Central memory CD4-positive, alpha-beta T cell (primary cell): ENCODE measurements around the gene CXCR6.

Experiments
- DNase-seq: peaks from one replicate; pipeline ENCODE4 v3.0.0; 2022

CXCR6 gene

DNA sequence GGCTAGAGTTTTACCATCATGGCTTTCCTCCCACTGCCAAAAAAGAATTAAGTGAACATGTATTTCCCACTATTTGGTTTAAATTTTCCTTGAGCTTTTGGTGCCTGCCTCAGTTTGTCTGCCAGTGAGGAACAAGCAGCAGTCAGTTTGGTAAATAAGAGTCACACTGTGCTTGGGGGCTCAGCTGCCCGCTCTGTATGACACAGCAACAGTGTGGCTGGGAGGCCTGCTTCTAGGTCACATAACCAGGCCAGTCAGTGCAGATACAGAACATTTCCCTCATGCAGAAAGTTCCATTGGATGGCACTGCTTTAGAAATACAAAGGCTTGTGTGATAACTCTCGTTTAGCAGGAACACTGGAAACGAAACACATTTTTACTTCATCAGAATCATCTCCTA, 26.7 kb downstream of the CXCR6 start:
- no peak for DNase-seq

DNA sequence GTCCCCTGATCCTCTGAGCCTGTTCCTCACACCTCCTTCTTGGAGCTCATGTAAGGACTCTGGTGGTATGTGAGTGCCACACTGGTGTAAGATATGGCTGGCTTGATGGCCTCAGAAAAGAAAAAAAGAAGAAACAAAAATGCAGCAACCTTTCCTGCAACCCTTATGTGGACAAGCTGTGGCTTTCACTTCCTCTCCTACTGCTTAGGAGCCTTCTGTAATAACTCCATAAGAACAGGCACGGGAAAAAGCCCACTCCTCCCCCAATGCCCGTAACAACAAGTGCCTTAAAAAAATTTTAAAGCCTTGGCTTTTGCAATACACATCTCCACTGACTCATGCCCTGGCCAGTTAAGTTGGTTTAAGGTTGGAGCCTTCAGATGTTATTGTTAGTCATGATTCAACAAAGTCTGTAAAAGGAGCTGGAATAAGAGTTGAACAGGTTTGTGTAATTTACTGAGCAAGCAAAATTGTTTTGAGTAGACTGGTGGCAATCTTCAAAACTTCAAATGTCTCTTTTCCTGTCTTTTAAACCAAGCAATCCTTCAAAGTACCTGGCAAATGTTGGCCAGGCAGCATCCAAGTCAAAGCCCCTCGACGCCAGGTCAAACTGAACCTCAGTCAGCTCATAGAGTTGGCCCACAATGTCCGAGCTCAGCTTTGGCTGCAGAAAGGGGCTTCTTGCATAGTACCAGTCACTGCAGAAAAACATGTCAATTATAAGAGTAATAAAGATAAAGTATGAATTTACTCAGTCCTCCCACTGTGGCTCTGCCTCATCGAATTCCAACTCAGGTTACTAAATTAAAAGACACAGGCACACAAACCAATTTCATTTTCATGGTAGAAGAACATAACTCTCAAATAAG, 29.5 kb downstream of the CXCR6 start:
- DNase-seq = no peak

DNA sequence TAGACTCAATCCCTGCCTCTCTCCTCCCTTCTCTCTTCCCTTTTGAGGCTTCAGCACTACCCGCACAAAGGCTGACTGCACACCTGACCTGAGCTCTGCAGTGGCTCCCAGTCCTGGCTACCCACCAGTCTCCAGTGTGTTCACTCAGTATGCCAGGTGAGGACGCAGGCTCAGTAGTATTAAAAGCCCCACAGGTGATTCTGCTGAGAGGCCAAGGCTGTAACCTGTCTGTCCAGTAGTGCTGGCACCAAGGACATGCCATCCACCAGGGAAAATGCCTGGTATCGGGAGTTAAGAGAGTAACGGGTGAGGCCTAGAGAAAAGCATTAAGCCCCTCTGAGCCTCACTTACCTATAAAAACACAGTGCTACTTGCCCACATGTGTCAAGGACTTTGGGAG, 31.4 kb downstream of the CXCR6 start:
- no peak for DNase-seq

DNA sequence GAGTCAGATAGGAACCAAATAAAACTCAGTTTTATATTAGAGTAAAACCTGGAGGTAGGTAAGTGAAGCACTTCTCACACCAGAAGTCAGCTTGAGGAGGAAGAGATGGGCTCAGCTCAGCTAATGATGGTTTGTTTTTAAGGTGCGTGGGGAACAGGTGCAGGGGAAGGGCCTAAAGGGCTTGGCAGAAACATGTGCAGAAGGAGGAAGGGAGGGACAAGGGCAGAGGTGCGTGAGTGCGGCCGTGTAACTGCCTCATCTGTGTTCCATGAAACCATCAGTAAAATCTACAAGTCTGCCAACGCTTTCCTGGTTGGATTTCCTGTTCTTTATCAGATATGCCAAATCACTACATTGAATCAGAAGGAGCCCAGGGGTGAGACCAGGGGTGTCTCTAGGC, 32.4 kb downstream of the CXCR6 start:
- DNase-seq = no peak

DNA sequence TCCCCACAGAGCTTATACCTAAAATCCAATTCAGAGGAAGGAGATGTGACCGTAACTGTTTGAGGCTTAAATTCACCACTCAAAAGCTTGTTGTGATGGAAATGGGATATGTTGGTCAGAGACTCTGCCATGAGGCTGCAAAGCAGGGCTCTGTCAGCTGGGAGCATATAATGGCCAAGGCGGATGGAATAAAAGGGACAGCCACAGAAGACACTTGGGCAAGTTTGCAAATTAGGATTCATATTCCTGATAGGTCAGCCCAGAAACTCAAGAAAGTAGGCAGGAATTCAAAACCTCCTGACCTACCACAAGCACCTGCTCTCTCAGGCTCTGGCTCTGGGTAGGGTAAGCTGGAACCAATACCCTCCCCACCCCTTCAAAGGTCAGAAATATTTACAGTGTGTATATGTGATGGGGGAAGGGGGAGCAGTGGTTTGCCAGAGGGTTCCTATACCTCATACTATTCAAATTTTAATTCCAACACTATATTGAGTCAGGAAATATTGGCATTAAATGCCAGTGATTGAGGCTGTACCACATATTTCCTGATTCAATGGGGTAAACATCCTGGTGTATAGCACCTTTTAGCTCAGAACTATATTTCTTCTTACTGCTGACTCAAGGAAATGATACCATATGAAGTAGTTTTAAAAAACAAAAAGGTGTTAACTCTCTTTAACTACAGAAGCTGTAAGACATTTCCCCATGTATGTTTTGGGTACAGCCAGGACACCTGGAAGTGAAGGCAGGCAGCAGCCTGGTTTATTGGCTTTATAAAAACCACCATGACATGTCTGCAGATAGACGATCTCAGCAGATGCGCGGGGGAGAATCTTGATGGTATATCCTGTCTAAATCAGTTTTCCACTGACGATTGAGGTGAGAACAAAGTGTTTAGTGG, 33.2 kb downstream of the CXCR6 start:
- peak; percentile 66 for DNase-seq

DNA sequence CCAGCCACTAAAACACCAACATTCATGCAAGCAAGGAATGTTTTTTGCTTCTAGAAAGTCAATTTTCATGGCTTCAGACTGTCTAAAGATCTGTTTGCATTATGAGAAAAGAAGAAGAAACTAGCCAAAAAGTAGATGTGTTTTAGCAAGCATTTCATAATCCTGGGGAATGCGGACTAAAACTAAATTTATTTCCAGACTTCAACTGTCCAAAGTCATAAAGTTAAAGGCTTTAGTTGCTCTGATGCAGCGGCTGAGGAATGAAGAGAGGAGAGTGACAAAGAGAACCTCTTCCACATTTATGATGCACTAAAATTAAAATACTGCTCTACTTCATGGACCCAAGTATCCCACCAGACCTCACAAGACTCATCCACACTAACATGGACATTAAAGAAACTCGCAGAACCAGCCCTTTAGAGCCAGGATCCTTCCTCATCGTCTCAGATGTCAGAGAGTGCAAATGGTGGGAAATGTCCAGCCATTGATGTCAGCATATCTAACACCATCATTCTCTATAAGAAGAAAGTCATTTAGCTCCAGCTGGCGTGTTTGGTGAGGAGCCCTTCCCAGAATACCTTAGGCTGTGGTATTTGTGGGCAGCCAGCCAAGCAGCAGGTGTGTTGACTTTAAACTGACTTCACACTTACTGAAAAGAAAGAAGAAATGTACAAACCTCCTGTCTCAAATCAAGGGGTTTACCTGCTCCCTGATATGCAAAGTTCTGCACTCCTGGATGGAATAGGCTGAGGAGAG, 34.9 kb downstream of the CXCR6 start:
- peak; percentile 40 for DNase-seq

DNA sequence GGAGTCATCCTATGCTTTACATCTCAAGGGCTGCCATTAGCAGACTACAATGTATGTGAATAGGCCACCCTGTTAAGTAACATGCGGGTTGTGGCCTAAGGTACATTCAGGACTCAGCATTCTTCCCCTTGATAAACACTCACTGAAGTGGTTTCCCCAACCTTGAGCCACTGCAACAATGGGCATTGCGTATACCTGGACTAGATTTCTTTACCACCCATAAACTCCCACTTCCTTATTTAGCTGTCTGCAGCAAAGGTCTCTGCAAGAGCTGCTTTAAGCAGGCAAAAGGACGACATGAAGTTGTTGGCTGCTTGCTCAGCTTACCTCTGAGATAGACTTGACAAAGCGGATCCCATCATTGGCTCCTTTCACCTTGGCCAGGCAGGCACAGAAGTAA, 36.1 kb downstream of the CXCR6 start:
- DNase-seq = no peak

DNA sequence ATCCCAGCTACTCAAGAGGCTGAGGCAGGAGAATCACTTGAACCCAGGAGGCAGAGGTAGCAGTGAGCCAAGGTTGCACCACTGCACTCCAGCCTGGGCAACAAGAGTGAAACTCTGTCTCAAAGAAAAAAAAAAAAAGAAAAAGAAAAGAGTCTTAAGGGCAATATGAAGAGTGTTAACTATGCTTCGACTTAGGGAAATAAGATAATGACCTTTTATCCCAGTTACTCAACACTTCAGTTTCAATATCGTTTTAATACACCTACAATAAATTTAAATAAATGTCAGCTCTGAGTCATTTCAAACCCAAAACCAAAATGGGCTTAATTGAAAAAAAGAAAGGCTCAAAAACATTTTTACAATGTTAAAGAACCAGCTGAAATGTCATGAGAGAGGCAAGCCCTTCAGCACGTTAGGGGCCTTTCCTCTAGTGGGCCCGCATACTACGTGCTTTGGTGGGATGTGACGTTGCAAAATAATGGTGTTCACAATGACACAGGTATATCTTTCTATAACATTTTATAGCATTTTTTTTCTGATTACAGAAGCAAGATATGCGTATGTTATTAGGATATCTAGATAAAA, 37.1 kb downstream of the CXCR6 start:
- DNase-seq = no peak

DNA sequence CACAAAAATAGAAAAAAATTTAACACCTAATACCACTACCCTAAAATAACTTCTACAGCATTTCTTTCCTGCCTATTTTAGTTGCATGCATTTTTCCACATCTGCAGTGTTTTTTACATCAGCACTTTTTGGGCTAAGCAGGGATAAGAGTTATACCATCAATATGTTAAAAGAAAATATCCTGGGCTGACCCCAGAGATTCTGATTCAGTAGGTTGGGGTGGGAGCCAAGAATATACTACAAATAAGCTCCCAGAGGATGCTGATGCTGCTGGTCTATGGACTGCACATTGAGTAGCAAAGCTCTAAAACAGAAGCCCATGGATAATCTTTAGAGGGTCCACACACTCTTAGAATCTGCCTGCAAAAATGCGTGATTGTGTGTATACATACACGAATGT, 37.6 kb downstream of the CXCR6 start:
- DNase-seq = no peak

DNA sequence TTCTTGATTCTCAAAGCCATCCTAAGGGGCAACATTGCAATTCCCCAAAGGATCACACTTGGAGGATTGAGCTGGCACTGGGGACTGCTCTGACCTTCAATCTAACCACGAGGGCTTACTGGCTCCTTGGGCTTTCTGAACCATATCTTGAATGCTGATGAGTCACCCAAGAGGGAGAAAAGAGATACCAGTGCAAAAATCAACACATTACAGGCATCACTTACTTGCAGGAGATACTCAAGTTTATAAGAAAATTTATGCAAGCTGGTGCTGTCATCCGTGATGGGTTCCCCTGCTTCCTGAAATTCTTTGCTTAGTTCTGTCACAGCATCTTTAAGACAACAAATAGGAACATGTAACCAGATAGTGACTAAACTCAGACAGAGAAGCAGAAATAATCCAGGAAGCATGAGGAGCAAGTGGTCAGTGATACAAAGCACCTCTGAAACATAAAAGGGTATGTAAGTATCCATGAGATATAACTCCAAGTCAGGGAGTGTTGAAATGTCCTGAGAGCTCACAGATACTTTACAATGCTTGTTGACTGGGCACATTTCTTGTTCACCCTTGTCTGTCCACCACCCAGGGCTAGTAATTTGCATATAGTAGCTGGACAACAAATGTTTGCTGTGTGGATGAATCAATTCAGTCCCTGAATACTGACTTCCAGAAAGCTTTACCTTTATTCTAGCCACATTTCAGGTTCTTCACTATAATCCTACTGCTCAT, 38.2 kb downstream of the CXCR6 start:
- no peak for DNase-seq

DNA sequence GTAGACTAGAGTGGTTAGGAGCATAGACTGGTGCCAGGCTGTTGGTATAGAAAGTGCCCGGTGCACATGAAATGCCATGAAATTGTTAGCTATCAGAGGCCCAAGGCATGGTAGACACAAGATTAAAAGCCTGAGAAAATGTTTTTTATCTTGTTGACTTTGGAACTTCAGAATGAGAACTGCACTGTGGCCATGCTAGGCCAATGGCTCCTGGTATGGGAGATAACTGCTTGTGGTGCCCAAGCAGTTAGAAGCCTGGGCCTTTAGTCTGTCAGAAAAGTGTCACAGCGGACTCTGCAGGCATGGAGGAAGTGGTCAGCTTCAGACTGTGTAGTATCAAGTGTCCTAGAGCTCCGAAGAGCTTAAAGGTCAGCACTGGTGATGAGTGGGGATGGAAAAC, 40.5 kb downstream of the CXCR6 start:
- DNase-seq = no peak

DNA sequence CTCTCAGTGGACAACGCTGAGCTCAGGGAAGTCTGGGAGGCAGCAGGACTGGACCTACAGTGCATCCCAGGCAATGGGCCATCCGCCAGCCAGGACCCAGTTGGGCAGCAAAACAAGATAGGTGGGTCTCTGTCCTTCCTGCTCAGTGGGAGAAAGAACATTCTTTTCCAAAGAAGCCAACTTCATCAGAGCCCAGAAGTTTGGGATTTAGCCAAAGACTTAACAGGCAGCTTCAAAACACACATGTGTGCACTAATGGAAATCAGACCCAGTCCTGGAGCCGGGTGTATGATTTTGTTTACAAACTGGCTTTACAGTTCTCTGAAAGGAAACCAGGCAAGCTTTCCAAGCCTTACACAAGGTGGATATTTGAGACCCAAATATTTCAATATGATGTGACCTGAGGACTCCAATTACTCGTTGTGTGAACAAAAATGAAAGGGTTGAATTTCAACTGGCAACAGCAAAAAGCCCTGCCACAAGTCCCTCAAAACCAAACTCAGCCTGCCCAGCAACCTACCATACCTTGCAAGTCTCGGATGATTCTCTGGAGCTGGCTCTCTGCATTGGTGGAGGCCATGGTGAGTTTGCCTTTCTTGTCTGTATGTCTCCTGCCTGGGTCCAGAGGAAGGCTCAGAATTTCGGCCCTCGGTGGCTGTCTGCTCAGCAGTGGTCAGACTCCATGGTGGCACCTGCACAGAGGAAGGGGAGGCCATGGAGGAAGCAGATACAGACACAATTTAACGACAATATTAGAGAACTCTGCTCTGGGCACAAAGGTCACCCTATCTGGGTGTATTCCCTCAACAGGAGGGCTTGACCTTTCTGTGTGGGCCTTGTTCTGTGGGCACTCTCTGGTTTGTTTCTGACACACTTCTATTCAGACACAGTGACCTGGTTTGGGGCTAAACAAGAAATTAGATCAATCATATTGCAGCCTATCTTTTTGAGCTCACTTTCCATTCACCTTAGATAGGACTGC, 41.4 kb downstream of the CXCR6 start:
- no peak for DNase-seq

DNA sequence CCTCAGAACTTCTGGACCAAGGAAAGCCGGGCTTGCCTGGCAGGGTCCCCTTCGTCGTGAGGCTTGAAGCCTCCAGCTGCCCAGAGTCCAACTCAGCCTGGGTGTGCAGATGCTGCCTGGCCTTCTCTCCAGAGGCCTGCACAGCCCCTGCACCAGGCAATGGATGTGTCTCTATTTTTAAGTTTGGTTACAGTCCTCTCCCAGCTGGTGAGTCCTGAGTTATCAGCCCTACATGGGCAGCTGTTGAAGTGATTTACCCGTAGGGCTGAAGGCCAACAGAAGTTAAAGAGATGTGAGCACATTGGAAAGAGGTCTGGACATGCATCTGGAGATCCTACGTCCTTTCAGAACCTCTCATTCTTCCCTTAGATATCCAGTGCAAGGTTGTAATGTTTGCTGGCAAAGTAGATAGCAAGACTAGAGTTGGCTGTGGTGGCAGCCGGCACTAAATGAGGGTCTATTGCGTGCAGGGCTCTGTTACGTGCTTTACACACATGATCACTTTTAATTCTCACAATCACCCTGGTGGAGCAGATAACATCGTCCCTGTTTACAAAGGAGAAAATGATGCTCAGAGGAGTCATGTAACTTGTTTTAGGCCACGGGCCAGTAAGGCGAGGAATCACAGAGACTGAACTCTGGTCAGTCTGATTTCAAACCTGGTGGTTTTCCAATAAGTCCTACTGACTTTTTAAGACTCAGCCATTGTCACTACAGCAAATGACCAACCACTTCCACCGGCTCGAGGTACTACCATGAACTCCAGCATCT, 42.5 kb downstream of the CXCR6 start:
- no peak for DNase-seq

DNA sequence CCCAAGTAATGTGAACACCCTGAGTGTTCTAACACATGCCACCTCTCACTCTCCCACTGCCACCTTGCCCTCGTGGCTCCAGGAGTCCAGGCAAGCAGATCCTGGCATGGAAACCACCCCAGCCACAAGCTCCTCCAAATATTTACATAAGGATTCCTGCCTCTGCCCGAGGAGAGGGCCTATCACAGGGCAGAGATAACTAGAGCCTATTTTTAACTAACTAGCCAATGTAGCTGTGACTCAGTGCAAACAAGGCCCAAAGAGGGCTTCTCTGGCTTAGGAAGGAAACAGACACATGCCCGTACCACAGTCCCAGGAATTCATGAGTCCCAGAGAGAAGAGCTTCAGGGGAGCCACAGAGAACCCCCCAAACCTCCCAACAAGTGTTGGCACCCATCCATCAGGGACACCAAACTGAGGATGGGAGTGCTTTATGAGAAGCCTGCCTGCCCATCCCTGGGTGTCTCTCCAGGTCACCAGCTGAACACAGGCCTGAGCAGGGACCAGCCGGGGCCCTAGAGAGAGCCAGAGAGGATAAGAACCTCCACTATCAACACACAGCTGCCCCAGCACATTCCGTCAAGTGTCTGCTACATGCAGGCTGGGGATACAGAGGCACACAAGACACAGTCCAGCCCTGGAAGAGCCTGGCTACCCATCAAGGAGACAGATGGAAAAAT, 43.2 kb downstream of the CXCR6 start:
- no peak for DNase-seq

DNA sequence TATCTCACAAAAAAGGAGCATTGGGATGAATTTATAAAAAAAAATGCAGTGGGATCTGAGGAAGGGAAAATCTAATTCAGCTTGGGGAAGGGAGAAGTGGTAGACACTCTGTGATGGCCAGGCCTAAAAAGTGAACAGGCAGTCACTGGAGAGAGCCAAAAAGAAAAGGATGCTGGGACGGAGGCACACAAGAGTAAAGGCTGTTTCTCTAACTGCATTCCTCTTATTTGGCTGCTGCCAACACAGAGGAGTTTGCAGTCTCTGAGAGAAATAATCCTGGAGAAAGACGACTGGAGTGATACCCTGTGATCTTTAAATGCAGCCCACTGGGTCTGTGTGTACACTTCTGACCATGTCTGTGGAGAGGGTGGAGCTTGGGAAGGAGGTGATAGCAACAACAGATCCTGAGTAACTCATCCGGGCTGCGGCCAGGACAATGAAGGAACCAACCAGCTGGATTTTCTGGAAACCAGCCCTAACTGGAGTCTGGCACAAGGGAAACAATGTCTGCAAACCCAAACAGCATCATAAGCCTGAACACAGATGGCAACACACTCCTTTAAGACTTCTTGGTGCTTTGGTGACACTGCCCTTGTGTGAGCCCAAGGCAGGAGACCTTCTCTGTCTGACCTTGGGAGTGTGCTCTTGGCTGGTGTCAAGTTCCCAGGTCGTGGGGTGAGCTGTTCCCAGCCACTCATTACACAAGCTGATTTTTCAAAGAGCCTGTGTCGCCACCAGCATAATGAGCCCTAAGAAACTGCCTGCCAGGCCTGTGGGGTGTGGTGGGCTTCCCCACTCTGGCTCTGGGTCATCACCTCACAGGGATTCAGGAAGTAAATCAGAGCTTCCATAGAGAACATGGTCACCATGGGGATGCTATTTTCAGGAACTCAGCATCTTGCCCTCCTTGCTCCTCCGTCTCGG, 44.4 kb downstream of the CXCR6 start:
- no peak for DNase-seq

DNA sequence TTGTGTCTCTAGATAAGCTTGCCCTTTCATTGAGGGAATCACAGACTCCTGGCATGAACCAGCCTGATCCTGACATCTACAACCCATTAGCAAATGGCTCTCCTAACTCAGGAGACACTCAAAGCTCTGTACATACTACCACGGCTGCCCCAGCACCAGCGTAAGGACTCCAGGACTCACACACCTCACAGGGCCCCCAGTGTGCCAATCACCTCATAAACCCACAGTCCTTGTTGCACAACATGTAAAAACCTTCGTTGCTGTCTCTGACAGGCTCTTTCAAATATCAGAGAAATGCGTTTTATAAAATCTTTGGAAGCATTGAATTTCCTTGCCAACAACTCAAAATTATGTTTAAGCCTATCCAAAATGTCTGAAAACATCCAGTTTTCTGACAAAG, 45.1 kb downstream of the CXCR6 start:
- no peak for DNase-seq

DNA sequence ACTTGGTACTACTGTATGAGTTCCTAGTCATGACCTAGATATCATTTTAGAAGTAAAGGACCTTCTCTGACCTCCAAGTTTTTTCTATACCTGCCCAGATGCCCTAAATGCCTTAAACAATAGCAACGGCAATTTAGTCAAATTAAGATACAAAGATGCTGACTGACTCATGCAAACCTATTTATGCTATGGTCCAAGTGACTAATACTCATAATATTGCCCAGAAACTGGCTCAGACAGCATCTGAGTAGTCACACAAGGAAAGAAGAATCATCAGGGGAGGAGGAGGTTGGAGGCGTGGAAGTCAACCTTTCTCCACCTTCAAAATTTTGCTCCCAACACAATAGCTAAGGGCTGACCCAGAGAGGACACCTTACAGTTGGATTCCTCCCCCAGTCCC, 45.5 kb downstream of the CXCR6 start:
- DNase-seq = no peak

DNA sequence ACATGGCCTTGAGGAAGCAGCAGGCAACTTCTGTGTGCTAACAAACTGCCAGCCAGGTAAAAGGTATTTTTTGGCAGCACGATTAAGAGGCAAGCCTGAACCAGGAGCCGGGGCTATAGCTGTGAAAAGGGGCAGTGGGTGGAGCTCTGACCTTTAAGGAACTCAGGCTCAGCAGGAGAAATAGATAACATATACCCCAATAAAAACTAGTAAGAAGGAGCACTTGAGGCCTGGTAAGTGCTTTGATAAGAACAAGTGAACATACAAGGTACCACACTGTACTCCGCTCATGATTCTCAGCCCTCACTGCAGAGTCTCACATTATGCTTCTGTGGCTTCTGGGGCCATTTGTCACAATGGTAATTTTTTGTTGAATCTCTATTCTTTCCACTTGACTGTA, 46.9 kb downstream of the CXCR6 start:
- no peak for DNase-seq
